Trophoblast cell (in vitro differentiated cells and primary cell): ENCODE results near the gene LRRC2.
"Not testable (repeated sequence)": the region's sequence is repeated elsewhere in the genome, so short reads cannot be mapped to it uniquely, and the experiment has no call there.

Experiments used
- DNase-seq, 2 donors: peaks; one replicate each; pipeline ENCODE4 v3.0.0-alpha.2; 2016
- H2AFZ ChIP-seq: 2 replicates; pipeline ENCODE4 v1.6.1; 2013; ENCODE audit warnings: low read length, moderate library complexity, mild to moderate bottlenecking; ENCODE audit not compliant: insufficient read depth, poor library complexity
- H2AK5ac ChIP-seq: 2 replicates; pipeline ENCODE4 v1.6.1; 2013; ENCODE audit warnings: mild to moderate bottlenecking, low read length
- H2BK120ac ChIP-seq: 2 replicates; pipeline ENCODE4 v1.6.1; 2013; ENCODE audit warnings: low read length, mild to moderate bottlenecking, moderate library complexity; ENCODE audit not compliant: insufficient read depth, poor library complexity
- H2BK12ac ChIP-seq: 2 replicates; pipeline ENCODE4 v1.6.1; 2013; ENCODE audit warnings: mild to moderate bottlenecking, low read length, moderate library complexity
- H2BK5ac ChIP-seq: 2 replicates; pipeline ENCODE4 v1.6.1; 2013; ENCODE audit warnings: low read length, low read depth, moderate library complexity, mild to moderate bottlenecking; ENCODE audit not compliant: poor library complexity
- H3K14ac ChIP-seq: 2 replicates; pipeline ENCODE4 v1.6.1; 2013; ENCODE audit warnings: mild to moderate bottlenecking, low read length
- H3K18ac ChIP-seq: 2 replicates; pipeline ENCODE4 v1.6.1; 2013; ENCODE audit warnings: mild to moderate bottlenecking, low read length
- H3K23ac ChIP-seq: 2 replicates; pipeline ENCODE4 v1.6.1; 2013; ENCODE audit warnings: low read length
- H3K27ac ChIP-seq: 2 replicates; pipeline ENCODE4 v1.5.1; 2013; ENCODE audit warnings: low read depth, mild to moderate bottlenecking, inconsistent platforms, low read length, moderate library complexity
- H3K27me3 ChIP-seq: 2 replicates; pipeline ENCODE4 v1.6.1; 2013; ENCODE audit warnings: inconsistent platforms, mild to moderate bottlenecking, low read length, moderate library complexity; ENCODE audit not compliant: insufficient read depth
- H3K36me3 ChIP-seq, 2 experiments: 1 replicate in 1 of 2; 2 replicates in 1 of 2; pipeline ENCODE4 v1.6.1; 2013; ENCODE audit warnings: low read length in 2 of 2, mild to moderate bottlenecking in 2 of 2, moderate library complexity in 1 of 2; ENCODE audit not compliant: insufficient read depth in 2 of 2, control insufficient read depth in 1 of 2
- H3K4ac ChIP-seq: 2 replicates; pipeline ENCODE4 v1.6.1; 2013; ENCODE audit warnings: low read depth, mild to moderate bottlenecking, low read length, moderate library complexity
- H3K4me1 ChIP-seq, 2 experiments: 1 replicate in 1 of 2; 2 replicates in 1 of 2; pipeline ENCODE4 v1.6.1; 2013; ENCODE audit warnings: low read length in 2 of 2, mild to moderate bottlenecking in 2 of 2, moderate library complexity in 1 of 2; ENCODE audit not compliant: insufficient read depth in 2 of 2, control insufficient read depth in 1 of 2
- H3K4me2 ChIP-seq: 2 replicates; pipeline ENCODE4 v1.6.1; 2013; ENCODE audit warnings: inconsistent platforms, mild to moderate bottlenecking, low read length, moderate library complexity
- H3K4me3 ChIP-seq: 2 replicates; pipeline ENCODE4 v1.5.1; 2013; ENCODE audit warnings: mild to moderate bottlenecking, low read depth, low read length, inconsistent platforms
- H3K79me1 ChIP-seq: one replicate; pipeline ENCODE4 v1.6.1; 2013; ENCODE audit warnings: low read length
- H3K79me2 ChIP-seq: 2 replicates; pipeline ENCODE4 v1.6.1; 2013; ENCODE audit warnings: low read length, mild to moderate bottlenecking; ENCODE audit not compliant: control insufficient read depth, insufficient read depth, poor library complexity
- H3K9ac ChIP-seq: 2 replicates; pipeline ENCODE4 v1.6.1; 2013; ENCODE audit warnings: mild to moderate bottlenecking, low read length
- H3K9me3 ChIP-seq: 2 replicates; pipeline ENCODE4 v1.6.1; 2013; ENCODE audit warnings: low read depth, mild to moderate bottlenecking, control low read depth, inconsistent platforms, low read length; ENCODE audit not compliant: insufficient read depth
- H4K12ac ChIP-seq: 2 replicates; pipeline ENCODE4 v1.6.1; 2013; ENCODE audit warnings: low read depth, mild to moderate bottlenecking, low read length, moderate library complexity
- H4K8ac ChIP-seq: 2 replicates; pipeline ENCODE4 v1.6.1; 2013; ENCODE audit warnings: low read depth, mild to moderate bottlenecking, low read length, moderate library complexity
- H4K91ac ChIP-seq: one replicate; pipeline ENCODE4 v1.6.1; 2013; ENCODE audit warnings: low read depth, mild to moderate bottlenecking, low read length, moderate library complexity
- WGBS: extraction: QIAGEN DNeasy Blood & Tissue Kit; methylation state at CpG from one replicate; pipeline ENCODE4 v1.1.7; 2013; ENCODE audit warnings: missing lambda C conversion rate; ENCODE audit not compliant: insufficient read length, insufficient coverage; ENCODE audit errors: extremely low coverage; 5-methylcytosine and 5-hydroxymethylcytosine counted together

The LRRC2 gene

DNA sequence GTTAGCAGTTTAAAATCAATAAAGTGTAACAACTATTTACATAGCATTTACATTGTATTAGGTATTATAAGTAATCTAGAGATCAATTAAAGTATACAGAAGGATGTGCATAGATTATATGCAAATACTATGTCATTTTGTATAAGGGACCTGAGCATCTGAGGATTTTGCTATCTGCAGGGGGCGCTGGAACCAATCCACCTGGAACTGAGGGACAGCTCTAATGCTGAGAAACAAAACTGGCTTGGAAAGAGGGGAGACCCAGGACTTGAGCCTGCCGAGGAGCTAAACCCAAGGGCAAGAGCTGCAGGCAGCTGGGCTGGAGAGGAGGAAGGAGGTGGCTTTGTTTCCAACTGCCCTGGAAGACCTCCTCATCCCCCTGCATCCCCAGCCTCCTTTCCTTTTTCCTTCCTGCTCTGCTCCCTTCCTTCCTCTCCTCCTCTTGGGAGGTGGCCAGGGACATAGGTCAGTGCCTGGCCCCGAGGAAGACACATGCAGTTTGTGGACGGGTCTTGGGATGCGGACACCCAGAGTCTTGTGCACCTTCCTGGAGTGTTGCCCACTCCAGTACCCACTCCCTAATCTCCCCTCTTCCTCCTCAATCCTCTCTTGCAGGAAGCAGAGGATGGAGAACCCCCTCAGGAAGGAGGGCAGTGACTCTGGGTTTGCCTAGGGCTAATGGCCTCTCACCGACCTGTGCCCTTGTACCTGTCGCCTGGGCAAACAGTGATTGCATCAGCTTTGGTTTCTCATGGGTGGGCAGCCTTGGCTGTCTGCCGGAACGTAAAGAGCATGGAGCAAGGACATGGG lies 69.2 kb downstream of the LRRC2 start:
- Histone ChIP-seq H3K14ac (peak overlapping the region; percentile 21), H3K79me1 (peaks cover 8% of the 10 kb centered on the region), H2BK5ac (no peak overlapping the region), H2AFZ (no peak overlapping the region), H3K9me3 (no peaks in the 10 kb centered on the region), H4K91ac (peak overlapping the region; percentile 12), H2BK120ac (no peak overlapping the region), H3K79me2 (no peaks in the 10 kb centered on the region), H3K4me1 (peaks cover 6 to 13% of the 10 kb centered on the region in 2 experiments), H3K9ac (no peak overlapping the region), H3K4me2 (no peak overlapping the region), H3K18ac (peak overlapping the region; percentile 4), H4K12ac (no peak overlapping the region), H3K4me3 (no peak overlapping the region), H3K23ac (no peak overlapping the region), H3K27me3 (no peaks in the 10 kb centered on the region), H3K27ac (peak overlapping the region; percentile 26), H2AK5ac (peak overlapping the region; percentile 31), H3K4ac (no peak overlapping the region), H4K8ac (no peak overlapping the region), H3K36me3 (no peaks in the 10 kb centered on the region), H2BK12ac (no peak overlapping the region)
- DNase-seq = no peak
- no CpG with 5 or more reads among the region's 9 CpGs for WGBS

DNA sequence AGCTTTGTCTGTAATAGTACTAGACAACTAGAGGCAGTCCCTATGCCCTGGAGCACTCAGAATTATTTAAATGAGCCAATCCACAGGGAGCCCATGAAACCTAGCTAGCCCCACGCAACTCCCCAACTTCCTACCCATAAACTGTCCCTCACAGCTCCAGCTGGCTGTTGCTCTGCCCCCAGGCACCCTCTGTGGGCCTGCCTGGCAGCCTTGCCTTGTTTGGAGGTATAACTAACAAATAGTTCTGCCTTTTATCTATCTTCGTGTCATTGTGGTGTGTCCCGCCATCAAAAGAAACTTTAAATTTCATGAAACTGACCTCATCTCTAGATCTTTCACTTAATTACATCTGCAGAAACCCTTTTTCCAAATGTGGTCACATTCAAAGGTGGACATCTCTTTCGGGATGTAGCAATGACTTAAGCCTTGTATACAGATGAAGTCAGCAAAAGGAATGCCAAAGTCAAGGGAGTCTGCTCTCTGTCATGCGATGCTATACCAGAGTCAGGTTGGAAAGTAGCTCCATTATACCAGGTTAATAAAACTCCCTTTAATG lies 70.1 kb downstream of the LRRC2 start:
- no peak overlapping the region for H2AFZ ChIP-seq
- peaks cover 6 to 13% of the 10 kb centered on the region in 2 experiments for H3K4me1 ChIP-seq
- no peaks in the 10 kb centered on the region for H3K9me3 ChIP-seq
- H4K91ac ChIP-seq = no peak overlapping the region
- H4K12ac ChIP-seq = no peak overlapping the region
- peak overlapping the region; percentile 4 for H3K4me2 ChIP-seq
- no peaks in the 10 kb centered on the region for H3K36me3 ChIP-seq
- H2BK5ac ChIP-seq = peak overlapping the region; percentile 12
- H4K8ac ChIP-seq = no peak overlapping the region
- H3K27ac ChIP-seq = peak overlapping the region; percentile 57
- peak in 1 of 2 donors; percentile 70 for DNase-seq
- peaks cover 8% of the 10 kb centered on the region for H3K79me1 ChIP-seq
- no peaks in the 10 kb centered on the region for H3K79me2 ChIP-seq
- no peaks in the 10 kb centered on the region for H3K27me3 ChIP-seq
- WGBS = no CpG with 5 or more reads among the region's 5 CpGs
- H3K14ac ChIP-seq = no peak overlapping the region
- H3K18ac ChIP-seq = no peak overlapping the region
- H3K23ac ChIP-seq = no peak overlapping the region
- no peak overlapping the region for H3K4me3 ChIP-seq
- H3K9ac ChIP-seq = no peak overlapping the region
- H2BK120ac ChIP-seq = peak overlapping the region; percentile 30
- no peak overlapping the region for H2BK12ac ChIP-seq
- H3K4ac ChIP-seq = no peak overlapping the region
- H2AK5ac ChIP-seq = no peak overlapping the region

DNA sequence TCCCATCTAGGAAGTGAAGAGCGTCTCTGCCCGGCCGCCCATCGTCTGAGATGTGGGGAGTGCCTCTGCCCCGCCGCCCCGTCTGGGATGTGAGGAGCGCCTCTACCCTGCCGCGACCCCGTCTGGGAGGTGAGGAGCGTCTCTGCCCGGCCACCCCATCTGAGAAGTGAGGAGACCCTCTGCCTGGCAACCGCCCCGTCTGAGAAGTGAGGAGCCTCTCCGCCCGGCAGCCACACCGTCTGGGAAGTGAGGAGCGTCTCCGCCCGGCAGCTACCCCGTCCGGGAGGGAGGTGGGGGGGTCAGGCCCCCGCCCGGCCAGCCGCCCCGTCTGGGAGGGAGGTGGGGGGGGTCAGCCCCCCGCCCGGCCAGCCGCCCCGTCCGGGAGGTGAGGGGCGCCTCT lies 71.6 kb downstream of the LRRC2 start:
- H4K91ac ChIP-seq, H4K8ac ChIP-seq, H2AK5ac ChIP-seq, H3K4me3 ChIP-seq, H3K27ac ChIP-seq, H3K9me3 ChIP-seq, H3K23ac ChIP-seq, H3K27me3 ChIP-seq, H3K79me1 ChIP-seq, H2BK5ac ChIP-seq, H3K18ac ChIP-seq, H3K79me2 ChIP-seq, H2BK120ac ChIP-seq, H3K4me2 ChIP-seq, H3K36me3 ChIP-seq, H3K4ac ChIP-seq, DNase-seq, H2BK12ac ChIP-seq, H3K14ac ChIP-seq, H2AFZ ChIP-seq, H4K12ac ChIP-seq, H3K9ac ChIP-seq: not testable (repeated sequence)
- no CpG with 5 or more reads among the region's 33 CpGs for WGBS
- H3K4me1 ChIP-seq = peaks cover 3 to 13% of the 10 kb centered on the region in 2 experiments

DNA sequence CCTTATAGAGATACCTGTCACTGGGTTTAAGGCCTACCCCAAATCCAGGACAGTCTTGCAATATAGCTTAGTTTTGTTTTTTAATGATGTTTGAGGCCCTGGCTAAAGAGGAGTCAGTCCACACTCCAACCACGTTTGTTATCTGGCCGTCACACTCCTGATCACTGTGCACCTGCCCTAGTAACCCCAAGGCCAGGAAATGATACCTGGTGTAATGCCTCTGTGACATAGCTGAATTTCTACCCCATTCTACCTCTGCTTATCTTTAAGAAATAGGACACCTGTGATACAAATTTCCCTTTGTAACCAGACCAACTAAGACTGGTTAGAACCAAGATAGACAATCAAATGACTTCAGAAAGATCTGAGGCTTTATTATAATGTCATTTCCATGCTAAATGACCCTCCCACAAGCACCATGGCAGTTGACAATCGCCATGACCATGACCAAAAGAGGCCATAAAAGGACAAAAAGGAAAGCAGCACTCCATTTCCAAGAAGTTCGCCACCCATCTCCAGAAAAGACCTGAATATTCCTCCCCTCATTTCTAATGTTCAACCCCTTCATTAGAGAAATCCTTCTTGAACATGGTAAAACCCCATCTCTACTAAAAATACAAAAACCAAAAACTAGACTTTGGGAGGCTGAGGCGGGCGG lies 73.1 kb downstream of the LRRC2 start:
- no peaks in the 10 kb centered on the region for H3K79me2 ChIP-seq
- H2BK120ac ChIP-seq = no peak overlapping the region
- H3K79me1 ChIP-seq = peaks cover 6% of the 10 kb centered on the region
- H2BK12ac ChIP-seq = no peak overlapping the region
- no peak overlapping the region for H2BK5ac ChIP-seq
- H3K23ac ChIP-seq = no peak overlapping the region
- no peak for DNase-seq
- no peak overlapping the region for H3K27ac ChIP-seq
- no peaks in the 10 kb centered on the region for H3K27me3 ChIP-seq
- H3K14ac ChIP-seq = no peak overlapping the region
- H3K9me3 ChIP-seq = no peaks in the 10 kb centered on the region
- H3K4me3 ChIP-seq = no peak overlapping the region
- no peak overlapping the region for H3K9ac ChIP-seq
- H4K91ac ChIP-seq = no peak overlapping the region
- no peak overlapping the region for H3K18ac ChIP-seq
- no peak overlapping the region for H4K12ac ChIP-seq
- H2AFZ ChIP-seq = no peak overlapping the region
- H2AK5ac ChIP-seq = no peak overlapping the region
- H3K36me3 ChIP-seq = no peaks in the 10 kb centered on the region
- H3K4me2 ChIP-seq = no peak overlapping the region
- H3K4ac ChIP-seq = no peak overlapping the region
- no peak overlapping the region for H4K8ac ChIP-seq
- peaks cover 3 to 12% of the 10 kb centered on the region in 2 experiments for H3K4me1 ChIP-seq
- no CpG with 5 or more reads among the region's 6 CpGs for WGBS
